Measurements from ENCODE around the gene TPGS1. TPM values are rescaled to one million over a fixed set of nuclear protein-coding genes. Genes with fewer than 3 reads are reported as not detected.

Gene TPGS1
- total and polyA plus RNA-seq, 2 donors (not counting 3 experiments of a cell fraction or from before 2014, with no cell fraction given): 20.9 to 24.7 TPM

DNA sequence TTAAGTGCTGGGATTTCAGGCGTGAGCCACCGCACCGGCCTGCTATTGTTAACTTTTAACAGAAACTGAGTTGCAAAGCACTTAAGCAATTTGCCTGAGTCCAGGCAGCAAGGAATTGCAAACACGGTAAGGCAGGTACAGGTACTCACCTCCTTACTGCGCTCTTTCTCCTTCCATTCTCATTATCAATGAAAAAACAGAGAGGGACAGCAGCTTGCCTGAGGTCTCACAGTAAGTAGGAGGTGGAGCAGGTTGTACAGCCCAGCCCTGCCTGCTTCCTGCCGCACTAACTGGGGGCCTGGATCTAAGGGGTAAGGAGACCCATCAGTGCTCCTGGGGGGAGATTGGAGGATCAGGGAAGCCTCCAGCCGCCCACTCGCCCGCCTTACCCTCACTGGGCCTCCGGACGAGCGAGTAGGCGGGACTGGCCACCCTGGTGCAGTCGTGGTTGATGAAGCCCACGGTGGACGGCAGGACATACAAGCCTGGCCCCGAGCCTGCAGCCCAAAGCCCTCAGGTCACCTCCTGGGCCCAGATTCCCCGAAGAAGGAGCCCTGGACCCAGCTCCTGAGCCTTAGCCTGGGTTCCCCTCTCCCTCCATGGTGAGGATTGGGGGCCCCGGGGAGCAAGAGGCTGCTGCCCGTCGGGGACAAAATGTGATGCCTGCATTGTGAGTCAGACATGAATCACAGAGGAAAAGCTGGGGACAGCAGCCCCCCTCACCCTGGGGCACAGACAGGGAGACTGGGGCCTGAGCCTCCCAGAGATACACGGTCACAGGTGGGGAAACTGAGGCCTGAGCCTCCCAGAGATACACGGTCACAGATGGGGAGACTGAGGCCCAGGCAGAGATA, 35.1 kb upstream of the TPGS1 start:
- no peak overlapping the region for H3K4me2 ChIP-seq (ENCODE audit: insufficient read depth, low read length)
- intact Hi-C loops (cut with micrococcal nuclease) (no loop called here), dilution Hi-C loops (cut with MboI; ENCODE audit: extremely low pct_ligation_motif_present, low sequenced_read_pairs) (no loop called here)
- H4K20me1 ChIP-seq (replicated peaks; ENCODE audit: control insufficient read depth, extremely low read depth, insufficient read depth, low read length): no peaks in the 10 kb centered on the region
- H2AFZ ChIP-seq (ENCODE audit: low read depth, low read length): no peak overlapping the region
- H3K36me3 ChIP-seq (ENCODE audit: control insufficient read depth in 2 of 2, extremely low read depth in 1 of 2, insufficient read depth in 2 of 2, low read length in 2 of 2): no peaks in the 10 kb centered on the region
- no peaks in the 10 kb centered on the region for H3K27me3 ChIP-seq (ENCODE audit: control insufficient read depth in 2 of 2, insufficient read depth in 2 of 2, low read length in 2 of 2)
- no peak for FAIRE-seq
- no peak overlapping the region for H3K27ac ChIP-seq (ENCODE audit: insufficient read depth, low read depth, low read length)
- H3K9me3 ChIP-seq (replicated peaks; ENCODE audit: control insufficient read depth, insufficient read depth, low read length): no peaks in the 10 kb centered on the region
- no peak for DNase-seq (ENCODE audit: low read depth, low spot score)
- no peak overlapping the region for H3K4me3 ChIP-seq (replicated peaks in 1 of 3; ENCODE audit: insufficient read depth in 1 of 3, low read depth in 1 of 3, low read length in 3 of 3)
- CTCF ChIA-PET: no interaction called here
- no TSS peak for BruUV-seq (replicated peaks)
- POLR2A ChIA-PET: no interaction called here
- H3K79me2 ChIP-seq (ENCODE audit: control insufficient read depth, insufficient read depth, low read length): no peaks in the 10 kb centered on the region
- H3K9ac ChIP-seq (replicated peaks; ENCODE audit: extremely low read depth, insufficient read depth, low read length): no peak overlapping the region
- H3K9me1 ChIP-seq (replicated peaks; ENCODE audit: control insufficient read depth, extremely low read depth, insufficient read depth, low read length): no peaks in the 10 kb centered on the region
- H3K4me1 ChIP-seq (ENCODE audit: control insufficient read depth, extremely low read depth, insufficient read depth, low read length): no peaks in the 10 kb centered on the region
- TF ChIP-seq POLR2AphosphoS5 (IDR thresholded peaks at IDR 0.05; ENCODE audit: insufficient read depth, low read depth, low read length) (no peak), GATA2 (IDR thresholded peaks at IDR 0.05; ENCODE audit: insufficient read depth, insufficient read length, low read depth, low read length) (no peak), POLR2A (IDR thresholded peaks at IDR 0.05; ENCODE audit: low read depth, low read length) (no peak), FOS (IDR thresholded peaks at IDR 0.05; ENCODE audit: borderline replicate concordance, insufficient read depth, low read length) (no peak), EZH2 (IDR thresholded peaks at IDR 0.05; ENCODE audit: borderline replicate concordance, low read depth, low read length, severe bottlenecking) (no peak), MYC (IDR thresholded peaks at IDR 0.05; ENCODE audit: low read depth, low read length) (no peak), JUN (IDR thresholded peaks at IDR 0.05; ENCODE audit: borderline replicate concordance, insufficient read depth, insufficient read length, low read depth) (no peak)
- TF ChIP-seq, protein P1, sequence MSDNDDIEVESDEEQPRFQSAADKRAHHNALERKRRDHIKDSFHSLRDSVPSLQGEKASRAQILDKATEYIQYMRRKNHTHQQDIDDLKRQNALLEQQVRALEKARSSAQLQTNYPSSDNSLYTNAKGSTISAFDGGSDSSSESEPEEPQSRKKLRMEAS (IDR thresholded peaks at IDR 0.05; ENCODE audit: insufficient read depth, insufficient read length): no peak
- TF ChIP-seq, protein P2, sequence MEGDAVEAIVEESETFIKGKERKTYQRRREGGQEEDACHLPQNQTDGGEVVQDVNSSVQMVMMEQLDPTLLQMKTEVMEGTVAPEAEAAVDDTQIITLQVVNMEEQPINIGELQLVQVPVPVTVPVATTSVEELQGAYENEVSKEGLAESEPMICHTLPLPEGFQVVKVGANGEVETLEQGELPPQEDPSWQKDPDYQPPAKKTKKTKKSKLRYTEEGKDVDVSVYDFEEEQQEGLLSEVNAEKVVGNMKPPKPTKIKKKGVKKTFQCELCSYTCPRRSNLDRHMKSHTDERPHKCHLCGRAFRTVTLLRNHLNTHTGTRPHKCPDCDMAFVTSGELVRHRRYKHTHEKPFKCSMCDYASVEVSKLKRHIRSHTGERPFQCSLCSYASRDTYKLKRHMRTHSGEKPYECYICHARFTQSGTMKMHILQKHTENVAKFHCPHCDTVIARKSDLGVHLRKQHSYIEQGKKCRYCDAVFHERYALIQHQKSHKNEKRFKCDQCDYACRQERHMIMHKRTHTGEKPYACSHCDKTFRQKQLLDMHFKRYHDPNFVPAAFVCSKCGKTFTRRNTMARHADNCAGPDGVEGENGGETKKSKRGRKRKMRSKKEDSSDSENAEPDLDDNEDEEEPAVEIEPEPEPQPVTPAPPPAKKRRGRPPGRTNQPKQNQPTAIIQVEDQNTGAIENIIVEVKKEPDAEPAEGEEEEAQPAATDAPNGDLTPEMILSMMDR (IDR thresholded peaks at IDR 0.05; ENCODE audit: extremely low read depth in 1 of 2, insufficient read depth in 1 of 2, low read depth in 1 of 2, low read length in 2 of 2): no peak

All from endothelial cell of umbilical vein (primary cell).